GM19351 (cell line): ENCODE data around the gene DNAJC28.
"Not testable (repeated sequence)": the region's sequence is repeated elsewhere in the genome, so short reads cannot be mapped to it uniquely, and the experiment has no call there.

Source experiments
- ATAC-seq: cut with Tn5 transposase; IDR thresholded peaks from one replicate; pipeline ENCODE4 v1.9.1; 2021; ENCODE audit warnings: mild to moderate bottlenecking, moderate library complexity; ENCODE audit not compliant: unreplicated experiment

DNAJC28 gene

DNA sequence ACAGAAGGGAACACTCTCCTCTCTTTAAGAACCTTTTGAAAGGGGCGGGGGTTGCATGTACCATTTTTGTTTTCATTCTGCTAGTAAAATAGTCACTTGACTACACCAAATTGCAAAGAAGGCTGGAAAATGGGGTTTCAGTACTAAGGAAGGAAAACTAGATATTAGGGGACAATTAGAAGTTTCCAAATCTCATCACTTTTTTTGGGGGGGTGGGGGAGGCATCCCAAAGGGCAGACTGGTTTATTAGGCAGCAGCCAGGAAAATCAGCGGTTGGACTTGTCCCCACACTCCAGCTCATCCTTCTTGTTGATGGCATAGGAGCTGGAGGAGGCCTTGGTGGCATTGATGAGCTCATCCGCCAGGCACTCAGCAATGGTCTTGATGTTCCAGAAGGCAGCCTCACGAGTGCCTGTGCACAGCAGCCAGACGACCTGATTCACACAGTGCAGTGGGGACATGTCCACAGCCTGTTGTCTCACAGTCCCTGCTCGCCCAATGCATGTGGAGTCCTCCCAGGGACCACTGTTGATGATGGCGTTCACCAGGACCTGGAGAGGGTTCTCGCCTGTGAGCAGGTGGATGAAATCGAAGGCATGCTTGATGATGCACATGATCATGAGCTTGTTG is 10.1 kb downstream of the DNAJC28 start:
- no peak for ATAC-seq

DNA sequence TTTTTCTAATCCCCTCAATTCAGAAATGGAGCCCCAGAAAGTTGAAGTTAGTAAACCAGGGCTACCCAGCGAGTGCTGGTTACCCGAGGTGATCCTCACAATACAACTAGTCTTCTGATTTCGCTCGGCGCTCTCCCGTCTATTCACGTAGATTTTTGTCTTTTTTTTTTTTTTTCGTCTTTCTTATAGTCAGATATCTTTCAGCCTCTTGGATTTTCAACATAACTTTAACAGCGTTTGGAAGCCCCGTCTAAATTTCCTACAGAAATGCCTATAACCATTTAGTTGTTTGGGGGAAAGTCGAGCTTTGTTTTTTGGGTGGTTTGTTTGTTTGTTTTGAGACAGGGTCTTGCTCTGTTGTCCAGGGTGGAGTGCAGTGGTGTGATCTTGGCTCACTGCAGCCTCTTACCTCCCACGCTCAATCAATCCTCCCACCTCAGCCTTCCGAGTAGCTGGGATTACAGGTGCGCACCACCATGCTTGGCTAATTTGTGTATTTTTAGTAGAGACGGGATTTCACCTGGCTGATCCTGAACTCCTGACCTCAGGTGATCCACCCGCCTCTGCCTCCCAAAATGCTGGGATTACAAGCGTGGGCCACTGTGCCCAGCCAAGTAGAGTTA is 10.9 kb downstream of the DNAJC28 start:
- ATAC-seq, result no peak

DNA sequence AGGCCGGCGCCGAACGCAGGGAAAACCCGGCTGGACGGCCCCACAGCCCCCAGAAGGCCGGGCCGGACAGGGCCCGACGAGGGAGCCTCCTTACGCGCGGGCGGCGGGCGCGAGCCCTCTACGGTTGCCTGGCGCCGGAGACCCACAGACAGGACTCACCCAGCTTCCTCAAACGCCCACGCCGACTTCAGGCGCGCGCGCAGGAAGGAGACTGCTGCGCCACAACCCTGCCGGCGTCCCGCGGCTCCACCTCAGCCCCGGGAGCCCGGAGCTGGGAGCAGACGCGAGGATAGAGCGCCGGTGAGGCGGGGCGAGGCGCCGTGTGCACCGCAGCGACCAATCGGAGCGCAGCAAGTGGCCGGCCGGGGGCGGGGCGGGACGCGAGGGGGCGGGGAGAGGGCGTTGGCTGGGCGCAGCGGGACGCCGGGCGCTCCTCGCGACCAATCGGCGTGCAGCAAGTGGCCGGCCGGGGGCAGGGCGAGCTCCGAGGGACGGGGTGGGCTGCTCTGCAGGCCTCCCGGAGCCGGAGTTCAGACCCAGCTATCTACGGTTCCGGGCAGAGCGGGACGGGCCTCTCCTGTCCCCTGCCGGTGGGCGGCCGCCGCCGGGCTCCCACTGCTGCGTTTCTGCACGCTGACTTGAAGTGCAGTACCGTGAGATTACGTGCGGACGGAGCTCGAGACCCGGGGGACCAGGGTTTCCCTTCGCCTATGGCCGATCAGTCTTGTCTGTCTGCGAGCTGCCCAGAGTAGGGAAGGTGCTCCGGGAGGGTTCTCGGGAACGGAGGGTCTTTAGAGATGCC is 11.6 kb downstream of the DNAJC28 start, which contains the start of gene TMEM50B:
TSS of gene TMEM50B (minus strand) at position 296 of the 802 bp plus-strand sequence. CDS start 11,089 bp downstream, outside the sequence.
- peak; percentile 86 for ATAC-seq

DNA sequence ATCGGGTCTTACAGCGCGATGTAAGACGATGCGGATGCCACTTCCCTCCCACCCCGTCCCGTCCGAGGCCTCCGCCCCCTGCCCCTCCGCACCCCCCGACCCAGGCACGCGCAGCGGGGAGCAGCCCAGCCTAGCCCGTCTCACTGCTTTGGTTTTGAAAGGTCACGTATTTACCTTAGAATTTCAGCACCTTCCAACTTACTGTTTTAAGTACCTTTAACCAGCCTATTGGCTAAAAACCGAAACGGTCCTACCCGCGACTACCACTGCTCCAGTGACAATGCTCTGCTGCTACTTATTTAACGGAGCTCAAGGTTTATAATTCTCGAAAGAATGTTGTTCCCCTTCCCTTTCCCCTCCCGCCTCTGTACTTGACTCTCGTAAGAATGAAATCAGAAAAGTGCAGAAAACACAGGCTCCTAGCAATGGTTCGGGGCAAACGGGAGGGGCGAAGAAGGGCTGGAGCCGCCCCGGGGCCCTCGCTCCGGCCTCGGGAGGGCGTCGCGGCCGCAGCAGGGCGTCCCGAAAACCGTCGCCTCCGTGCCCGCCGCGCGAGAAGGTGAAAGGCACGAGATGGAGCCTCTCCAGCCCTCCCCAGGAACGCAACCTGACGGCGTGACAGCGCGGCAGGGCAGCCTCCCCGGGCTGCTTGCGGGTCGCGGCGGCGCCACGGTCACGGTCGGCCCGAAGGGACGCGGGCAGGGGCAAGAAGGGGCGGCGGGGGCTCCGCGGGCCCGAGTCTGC is 12.4 kb downstream of the DNAJC28 start:
- peak; percentile 23 for ATAC-seq

DNA sequence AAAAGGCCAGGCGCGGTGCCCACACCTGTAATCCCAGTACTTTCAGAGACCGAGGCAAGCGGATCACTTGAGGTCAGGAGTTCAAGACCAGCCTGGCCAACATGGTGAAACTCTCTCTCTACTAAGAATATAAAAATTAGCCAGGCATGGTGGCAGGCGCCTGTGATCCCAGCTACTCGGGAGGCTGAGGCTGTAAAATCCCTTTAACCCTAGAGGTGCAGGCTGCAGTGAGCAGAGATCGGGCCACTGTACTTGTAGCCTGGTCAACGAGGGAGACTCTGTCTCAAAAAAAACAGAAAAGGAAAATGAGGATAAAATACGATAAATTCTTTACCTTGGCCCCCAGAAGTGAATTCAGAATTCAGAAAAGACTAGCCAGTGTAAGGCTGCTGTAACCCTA is 13.3 kb downstream of the DNAJC28 start:
- ATAC-seq, result no peak

DNA sequence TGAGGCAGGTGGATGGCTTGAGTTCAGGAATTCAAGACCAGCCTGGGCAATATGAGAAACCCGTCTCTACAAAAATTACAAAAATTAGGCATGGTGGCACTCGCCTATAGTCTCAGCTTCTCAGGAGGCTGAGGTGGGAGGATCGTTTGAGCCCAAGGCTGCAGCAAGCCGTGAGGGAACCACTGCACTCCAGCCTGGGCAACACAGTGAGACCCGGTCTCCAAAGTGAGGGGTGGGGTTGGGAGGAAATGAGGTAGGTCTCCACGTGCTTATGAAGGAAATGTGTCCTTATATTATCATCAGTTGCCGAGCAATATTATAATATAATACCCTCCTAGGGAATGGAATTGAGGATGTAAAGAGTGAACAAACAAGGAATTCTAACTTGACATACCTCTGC is 14.4 kb downstream of the DNAJC28 start:
- ATAC-seq, result no peak

DNA sequence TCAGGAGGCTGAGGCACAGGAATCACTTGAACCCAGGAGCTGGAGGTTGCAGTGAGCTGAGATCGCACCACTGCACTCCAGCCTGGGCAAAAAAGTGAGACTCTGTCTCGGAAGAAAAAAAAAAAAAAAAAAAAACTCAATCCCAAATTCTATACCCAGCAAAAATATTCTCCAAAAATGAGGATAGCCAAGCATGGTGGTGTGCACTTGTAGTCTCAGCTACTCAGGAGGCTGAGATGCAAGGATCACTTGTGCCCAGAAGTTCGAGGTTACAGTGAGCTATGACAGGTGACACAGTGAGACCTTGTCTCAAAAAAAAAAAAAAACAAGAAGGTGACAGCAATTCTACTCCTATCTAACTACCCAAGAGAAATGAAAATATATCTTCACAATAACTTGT is 18.2 kb downstream of the DNAJC28 start:
- ATAC-seq, result no peak

DNA sequence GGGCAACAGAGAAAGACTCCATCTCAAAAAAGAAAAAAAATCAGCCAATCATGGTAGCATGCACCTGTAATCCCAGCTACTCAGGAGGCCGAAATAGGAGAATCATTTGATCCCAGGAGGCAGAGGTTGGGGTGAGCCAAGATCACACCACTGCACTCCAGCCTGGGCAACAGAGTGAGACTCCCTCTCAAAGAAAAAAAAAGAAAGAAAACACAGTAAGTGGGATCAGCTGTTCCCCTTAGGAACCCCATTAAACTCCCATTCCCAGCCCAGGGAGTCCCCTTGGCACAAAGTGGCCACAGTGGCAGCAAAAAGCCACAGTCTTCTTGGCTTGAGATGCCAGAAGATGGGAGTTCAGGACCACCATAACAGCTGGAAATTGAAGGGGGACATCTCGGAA is 20.8 kb downstream of the DNAJC28 start:
- ATAC-seq, result no peak

DNA sequence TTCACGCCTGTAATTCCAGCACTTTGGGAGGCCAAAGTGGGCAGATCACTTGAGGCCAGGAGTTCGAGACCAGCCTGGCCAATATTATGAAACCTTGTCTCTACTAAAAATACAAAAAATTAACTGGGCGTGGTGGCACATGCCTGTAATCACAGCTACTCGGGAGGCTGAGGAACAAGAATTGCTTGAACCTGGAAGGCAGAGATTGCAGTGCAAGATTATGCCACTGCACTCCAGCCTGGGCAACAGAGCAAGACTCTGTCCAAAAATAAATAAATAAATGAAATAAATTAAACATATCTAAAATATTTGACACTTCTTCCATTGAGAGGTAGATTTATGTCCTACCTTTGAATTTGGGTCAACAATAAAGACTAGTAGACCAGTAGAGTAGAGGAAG is 22.3 kb downstream of the DNAJC28 start:
- ATAC-seq, result not testable (repeated sequence)

DNA sequence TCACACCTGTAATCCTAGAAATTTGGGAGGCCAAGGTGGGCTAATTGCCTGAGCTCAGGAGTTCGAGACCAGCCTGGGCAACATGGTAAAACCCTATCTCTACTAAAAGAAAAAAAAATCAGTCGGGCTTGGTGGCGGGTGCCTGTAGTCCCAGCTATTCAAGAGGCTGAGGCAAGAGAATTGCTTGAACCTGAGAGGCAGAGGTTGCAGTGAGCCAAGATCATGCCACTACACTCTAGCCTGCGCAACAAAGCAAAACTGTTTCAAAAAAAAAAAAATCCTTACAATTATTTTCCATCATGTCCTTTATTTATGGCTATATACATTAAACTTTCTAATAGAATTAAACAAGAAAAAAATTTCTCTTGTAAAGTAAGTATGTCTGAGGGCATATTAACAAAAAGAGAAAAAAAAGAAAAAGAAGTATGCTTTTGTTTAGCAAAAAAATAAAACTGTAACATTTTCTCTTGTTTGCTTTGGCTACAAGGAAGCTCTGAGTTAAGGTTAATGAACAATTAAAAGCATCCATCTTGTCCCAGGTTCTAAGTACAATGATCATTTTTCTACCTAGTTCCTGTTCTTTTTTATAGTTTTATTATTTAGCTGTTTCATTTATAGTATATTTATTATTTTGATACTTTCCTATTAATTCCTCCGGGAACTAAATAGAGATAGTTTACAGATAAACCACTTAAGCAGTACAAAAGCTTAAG is 29.8 kb downstream of the DNAJC28 start:
- no peak for ATAC-seq

DNA sequence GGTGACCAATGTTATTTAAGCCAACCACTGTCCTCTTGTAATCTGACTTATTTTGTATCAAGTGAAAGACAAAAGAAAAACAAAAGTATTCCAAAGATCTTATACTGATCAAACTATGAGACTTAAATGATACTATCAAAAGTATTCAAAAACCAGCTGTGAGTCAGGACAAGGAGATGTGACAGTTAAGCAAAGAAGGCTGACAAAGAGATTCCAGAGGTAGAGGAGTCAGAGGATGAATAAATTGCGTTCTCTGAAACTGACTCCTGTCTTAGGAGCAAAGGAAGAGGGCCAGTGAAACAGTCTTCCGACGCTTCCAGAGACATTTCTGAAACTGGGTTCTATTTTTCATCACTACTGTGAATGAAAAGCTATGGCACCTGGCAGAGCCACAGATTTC is 32.7 kb downstream of the DNAJC28 start:
- no peak for ATAC-seq

DNA sequence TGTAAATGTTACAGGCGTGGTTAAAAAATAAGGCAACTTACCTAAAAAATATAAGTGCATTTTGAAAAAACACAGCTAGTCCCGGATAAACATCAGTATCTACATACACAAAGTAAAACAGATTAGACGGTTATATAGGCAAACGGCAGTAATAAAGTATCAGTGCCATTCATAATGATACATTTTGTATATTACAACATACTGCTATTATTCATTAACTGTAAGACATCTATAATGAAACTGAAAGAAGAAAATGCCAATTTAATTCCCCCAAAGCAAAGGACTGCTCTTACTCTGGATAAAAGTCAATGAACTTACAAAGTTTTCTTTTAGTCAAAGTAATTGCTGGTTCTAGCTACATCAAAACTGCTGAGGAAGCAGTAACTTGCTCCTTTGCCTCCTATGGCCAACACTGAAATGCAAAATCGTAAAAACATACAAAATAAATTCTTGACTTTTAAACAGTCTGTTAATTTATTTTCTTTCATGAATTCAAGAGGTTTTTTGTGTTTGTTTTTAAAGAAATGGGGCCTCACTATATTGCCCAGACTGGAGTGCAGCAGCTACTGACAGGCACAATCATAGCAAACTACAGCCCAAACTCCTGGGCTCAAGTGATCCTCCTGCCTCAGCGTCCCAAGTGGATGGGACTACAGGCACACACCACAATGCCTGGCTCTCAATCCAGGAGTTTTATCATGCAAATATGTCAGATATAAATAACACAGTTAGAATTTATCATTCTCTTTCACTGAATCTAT is 35.6 kb downstream of the DNAJC28 start:
- no peak for ATAC-seq

DNA sequence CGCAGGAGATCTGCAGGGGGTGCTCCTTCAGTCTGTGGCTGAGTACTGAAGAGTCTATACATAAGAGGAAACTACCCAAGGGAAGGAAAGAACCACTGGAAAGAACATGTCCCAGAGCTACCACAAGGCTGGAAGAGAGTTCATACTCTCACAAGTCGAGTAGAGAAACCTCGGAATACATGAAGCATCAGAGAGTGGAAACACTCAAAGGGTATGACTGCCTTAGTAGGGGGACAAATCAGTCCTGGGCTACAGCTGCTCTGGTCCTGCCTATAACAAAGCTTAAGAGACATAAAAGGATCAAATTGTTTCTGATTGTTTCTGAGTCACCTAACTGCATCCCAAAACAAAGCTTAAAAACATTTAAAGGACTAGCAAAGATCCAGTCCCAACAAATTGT is 39.2 kb downstream of the DNAJC28 start:
- ATAC-seq, result no peak

DNA sequence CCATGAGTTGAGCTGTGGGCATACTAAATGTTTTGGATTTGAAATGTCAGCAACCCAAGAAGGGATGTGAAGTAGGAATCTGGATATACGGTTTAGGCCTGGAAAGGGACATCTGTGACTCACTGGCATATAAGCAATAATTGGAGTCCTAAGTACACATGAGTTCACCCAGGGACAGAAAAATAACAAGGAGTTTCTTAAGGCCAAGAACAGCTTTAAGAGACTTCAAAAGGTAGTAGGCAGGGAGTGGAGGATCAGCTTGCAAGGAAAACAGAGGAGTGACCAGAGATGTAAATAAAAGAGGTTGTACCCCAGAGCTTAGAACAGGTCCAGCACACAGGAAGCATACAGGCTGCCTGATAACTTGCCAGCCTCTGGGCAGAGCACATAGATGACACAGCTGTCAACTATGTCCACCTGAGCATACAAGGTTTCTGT is 39.9 kb downstream of the DNAJC28 start:
- ATAC-seq, result no peak

DNA sequence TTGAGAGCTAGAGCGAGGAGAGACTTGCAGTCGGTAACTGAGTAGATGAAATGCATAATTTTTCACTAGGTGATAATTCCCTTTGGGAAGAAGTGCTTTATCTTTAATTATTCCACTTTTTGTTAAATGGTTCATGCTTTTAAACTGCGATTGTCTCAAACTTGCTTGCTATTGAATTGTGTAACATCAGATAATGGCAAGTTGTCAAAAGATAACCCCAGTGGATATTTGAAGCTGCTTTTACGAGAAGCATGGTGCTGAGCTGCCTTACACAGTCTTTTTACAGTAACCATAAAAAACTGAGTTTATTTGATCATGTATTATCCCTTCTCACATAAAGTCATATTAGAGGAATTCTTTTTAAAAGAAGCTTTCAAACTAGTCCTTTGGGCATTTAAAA is 41.9 kb downstream of the DNAJC28 start:
- no peak for ATAC-seq

DNA sequence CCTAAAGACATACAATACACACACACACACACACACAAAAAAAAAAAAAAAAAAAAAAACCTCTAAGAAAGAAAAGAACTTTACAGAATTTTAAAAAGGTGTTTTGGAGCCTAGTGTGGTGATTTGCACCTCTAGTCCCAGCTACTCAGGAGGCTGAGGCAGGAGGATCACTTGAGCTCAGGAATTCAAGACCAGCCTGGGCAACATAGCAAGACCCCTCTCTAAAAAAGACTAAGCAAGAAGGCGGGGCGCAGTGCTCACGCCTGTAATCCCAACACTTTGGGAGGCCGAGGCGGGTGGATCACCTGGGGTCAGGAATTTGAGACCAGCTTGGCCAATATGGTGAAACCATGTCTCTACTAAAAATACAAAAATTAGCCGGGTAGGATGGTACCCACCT is 44.9 kb downstream of the DNAJC28 start:
- not testable (repeated sequence) for ATAC-seq

DNA sequence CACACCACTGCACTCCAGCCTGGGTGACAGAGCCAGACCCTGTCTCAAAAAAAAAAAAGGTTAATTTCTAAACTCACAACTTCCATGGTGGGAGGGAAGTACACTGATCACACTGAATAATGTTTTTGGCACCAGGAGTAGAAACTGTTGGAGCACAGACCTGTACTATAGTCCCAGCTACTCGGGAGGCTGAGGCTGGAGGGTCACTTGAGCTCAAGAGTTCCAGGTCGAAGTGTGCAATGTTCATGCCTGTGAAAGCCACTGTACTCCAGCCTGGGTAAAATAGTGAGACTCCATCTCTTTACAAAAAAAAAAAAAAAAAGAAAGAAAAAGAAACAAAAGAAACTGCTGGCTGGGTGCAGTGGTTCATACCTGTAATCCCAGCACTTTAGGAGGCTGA is 47.0 kb downstream of the DNAJC28 start:
- ATAC-seq, result no peak

DNA sequence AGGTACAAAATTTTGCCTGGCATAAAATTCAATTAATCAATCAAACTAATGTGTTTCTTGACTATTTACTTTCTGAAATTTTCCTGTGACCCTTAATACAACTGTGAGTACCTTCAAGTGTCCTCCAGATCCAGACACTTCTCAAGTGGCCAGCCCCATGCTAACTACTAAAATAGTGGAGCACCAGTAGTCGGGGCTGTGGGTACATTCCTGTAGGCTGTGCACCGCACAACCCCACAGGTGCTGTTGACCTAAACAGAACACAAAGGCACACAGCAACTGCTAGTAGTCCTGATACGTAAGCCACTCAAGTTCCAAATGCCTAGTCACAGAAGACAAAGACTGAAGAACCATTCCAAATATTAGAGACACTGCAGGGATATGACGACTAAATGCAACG is 48.3 kb downstream of the DNAJC28 start:
- ATAC-seq, result no peak

DNA sequence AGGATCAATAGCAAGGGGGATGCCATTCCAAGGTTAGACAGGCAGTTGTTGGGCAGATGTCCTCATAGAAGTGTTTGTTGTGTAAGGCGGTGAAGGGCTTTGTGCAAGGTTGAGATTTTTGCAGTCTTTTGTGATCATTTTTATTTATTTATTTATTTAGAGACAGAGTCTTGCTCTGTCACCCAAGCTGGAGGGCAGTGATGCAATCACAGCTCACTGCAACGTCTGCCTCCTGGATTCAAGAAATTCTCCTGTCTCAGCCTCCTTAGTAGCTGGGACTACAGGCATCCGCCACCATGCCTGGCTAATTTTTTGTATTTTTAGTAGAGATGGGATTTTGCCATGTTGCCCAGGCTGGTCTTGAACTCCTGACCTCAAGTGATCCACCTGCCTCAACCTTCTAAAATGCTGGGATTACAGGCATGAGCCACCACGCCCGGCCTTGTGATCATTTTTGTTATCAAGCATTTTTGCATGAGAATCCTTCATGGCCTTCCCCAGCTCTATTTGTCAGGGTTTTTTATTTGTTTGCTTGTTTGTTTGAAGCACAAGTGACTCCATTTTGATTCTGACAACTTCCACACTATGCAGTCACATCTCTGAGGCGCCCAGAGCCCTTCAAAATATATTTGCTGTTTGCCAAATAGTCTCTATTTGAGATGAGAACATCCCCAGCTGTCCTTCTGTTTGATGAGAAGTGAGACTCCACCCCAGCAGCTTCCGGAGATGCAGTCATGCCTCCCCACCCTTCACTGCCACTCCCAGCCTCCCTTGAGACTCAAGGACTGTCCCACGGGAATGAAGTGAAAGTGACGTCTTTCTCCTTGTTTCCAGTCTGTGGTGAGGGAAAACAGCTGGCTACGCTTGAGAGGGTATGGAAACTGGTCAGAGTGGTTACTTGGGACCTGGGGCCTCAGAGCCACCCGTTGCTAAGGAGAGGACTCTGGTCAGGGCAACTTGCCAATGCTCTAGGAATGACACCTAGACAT is 49.7 kb downstream of the DNAJC28 start:
- ATAC-seq, result no peak
